Right lobe of liver (tissue), 6 donors: ENCODE results near the gene CASQ2. TPM values are rescaled to one million over a fixed set of nuclear protein-coding genes. Genes with fewer than 3 reads are reported as not detected.

Source experiments
- ATAC-seq, 4 donors: fragments of 200-7000 bp; cut with Tn5 transposase; one replicate each; pipeline ENCODE4 v1.9.1; 2020; ENCODE audit warnings: mild to moderate bottlenecking in 4 of 4, moderate library complexity in 4 of 4
- DNase-seq, 3 donors: peaks; one replicate each; pipeline ENCODE4 v3.0.0-alpha.2; 2020
- H3K27ac ChIP-seq, 3 donors: fragments of 200-600 bp; one replicate each; pipeline ENCODE4 v1.8.0; 2022
- H3K27me3 ChIP-seq, 2 donors: fragments of 200-600 bp; one replicate each; pipeline ENCODE4 v1.8.0; 2022
- H3K36me3 ChIP-seq, 4 donors: fragments of 200-600 bp; sonication (generic) in 1 of 4; one replicate each; pipeline versions ENCODE4 v1.5.1 to v1.8.0; 2017 to 2022; ENCODE audit warnings: control low read depth in 1 of 4
- H3K4me1 ChIP-seq, 4 donors: fragments of 200-600 bp; sonication (generic) in 1 of 4; one replicate each; pipeline versions ENCODE4 v1.5.1 to v1.8.0; 2017 to 2022; ENCODE audit warnings: control low read depth in 1 of 4
- H3K4me3 ChIP-seq, 3 donors: fragments of 200-600 bp; one replicate each; pipeline ENCODE4 v1.8.0; 2022
- H3K9me3 ChIP-seq, 4 donors: fragments of 200-600 bp; sonication (generic) in 1 of 4; one replicate each; pipeline versions ENCODE4 v1.5.1 to v1.8.0; 2017 to 2022; ENCODE audit warnings: control low read depth in 1 of 4
- CTCF ChIP-seq, 4 donors: fragments of 200-600 bp in 3 of 4; fragments of 450-650 bp in 1 of 4; IDR thresholded peaks; one replicate each; pipeline versions ENCODE4 v1.5.1 to v1.8.0; 2016 to 2022; ENCODE audit warnings: antibody characterized with exemption in 4 of 4, mild to moderate bottlenecking in 2 of 4
- POLR2A ChIP-seq: fragments of 450-650 bp; IDR thresholded peaks from one replicate; pipeline ENCODE4 v1.6.1; 2017; ENCODE audit warnings: antibody characterized with exemption, mild to moderate bottlenecking
- WGBS: methylation state at CpG from one replicate; pipeline ENCODE4 v1.1.6; 2018; ENCODE audit warnings: low coverage, low lambda C conversion rate; ENCODE audit not compliant: insufficient coverage; ENCODE audit errors: missing lambda C conversion rate; 5-methylcytosine and 5-hydroxymethylcytosine counted together
- intact Hi-C, 2 donors: fragments of 100-400 bp; cut with DNase I; formaldehyde crosslinking; loops; one replicate each; pipeline versions ENCODE4 v1.11.2 to v1.14.1; 2022
- total RNA-seq, 6 experiments: library from RNA; depleted of rRNA in 2 of 6; stranded (reverse); fragments of >200 nt in 2 of 6; fragmentation: NEBNext Ultra II Directional in 3 of 6; extraction: Animal tissue kit (Norgen Biotek cat#: 25700) in 3 of 6; gene quantifications; one replicate each; pipeline versions ENCODE4 v1.1.0 to v1.2.4, GENCODE V29; 2016 to 2023
- donor health status: DM: no; HTN: yes; CAD: no.
- donor health status: DM: no; HTN: no; CAD: no.
- donor health status: DM: no; HTN: no; CAD: no.
- donor health status: DM: no; HTN: yes; CAD: no.
- donor health status: DM: no; HTN: yes; CAD: no.

The CASQ2 gene
- total RNA-seq, 6 experiments from 2014 or later: 0.09 to 0.44 (median 0.21) TPM; not detected in 2

- TF ChIP-seq POLR2A: no peak
- no peak for TF ChIP-seq CTCF (IDR thresholded peaks at IDR 0.05)
- no CpG with 5 or more reads among the region's 6 CpGs for WGBS
- H3K27ac ChIP-seq: no peak overlapping the region
- H3K4me3 ChIP-seq: no peak overlapping the region
- no peaks in the 10 kb centered on the region for H3K27me3 ChIP-seq
- H3K9me3 ChIP-seq: no peaks in the 10 kb centered on the region
- ATAC-seq (no peak), DNase-seq (no peak)
- intact Hi-C loops: no loop called here
- H3K4me1 ChIP-seq: no peaks in the 10 kb centered on the region
- peaks cover 0 to 9% (median 1%) of the 10 kb centered on the region in 4 donors for H3K36me3 ChIP-seq
These were observed 102.3 kb downstream of the CASQ2 start for GRCh38 chr1:115666206-115666605.

GRCh38 chr1:115665319-115666096 is 103.0 kb downstream of the CASQ2 start:
- H3K9me3 ChIP-seq: no peaks in the 10 kb centered on the region
- H3K4me1 ChIP-seq: no peaks in the 10 kb centered on the region
- H3K27ac ChIP-seq: no peak overlapping the region
- peaks cover 0 to 14% (median 1%) of the 10 kb centered on the region in 4 donors for H3K36me3 ChIP-seq
- H3K4me3 ChIP-seq: no peak overlapping the region
- ATAC-seq (no peak), DNase-seq (no peak)
- intact Hi-C loops: no loop called here
- H3K27me3 ChIP-seq: no peaks in the 10 kb centered on the region
- 84% methylated on average over 3 of the region's 7 CpGs for WGBS
- TF ChIP-seq CTCF (IDR thresholded peaks at IDR 0.05) (no peak), POLR2A (no peak)

GRCh38 chr1:115661157-115661556 is 107.4 kb downstream of the CASQ2 start:
- TF ChIP-seq POLR2A (no peak), CTCF (IDR thresholded peaks at IDR 0.05) (no peak)
- Histone ChIP-seq H3K4me3 (no peak overlapping the region), H3K9me3 (no peaks in the 10 kb centered on the region), H3K4me1 (no peaks in the 10 kb centered on the region), H3K27ac (no peak overlapping the region), H3K36me3 (peaks cover 0 to 19% (median 0%) of the 10 kb centered on the region in 4 donors), H3K27me3 (no peaks in the 10 kb centered on the region)
- WGBS: 100% methylated on average over 1 of the region's 1 CpG
- ATAC-seq (no peak), DNase-seq (no peak)
- intact Hi-C loops: no loop called here

- peaks cover 0 to 15% (median 0%) of the 10 kb centered on the region in 4 donors for H3K36me3 ChIP-seq
- H3K4me3 ChIP-seq: no peak overlapping the region
- H3K9me3 ChIP-seq: no peaks in the 10 kb centered on the region
- WGBS: 93% methylated on average over 5 of the region's 5 CpGs
- peaks cover 0 to 2% (median 0%) of the 10 kb centered on the region in 4 donors for H3K4me1 ChIP-seq
- intact Hi-C loops: no loop called here
- H3K27ac ChIP-seq: no peak overlapping the region
- H3K27me3 ChIP-seq: no peaks in the 10 kb centered on the region
- TF ChIP-seq CTCF (IDR thresholded peaks at IDR 0.05): no peak
- no peak for TF ChIP-seq POLR2A
- ATAC-seq (no peak), DNase-seq (no peak)
These were observed 108.4 kb downstream of the CASQ2 start for GRCh38 chr1:115660151-115660550.
